ENCODE data around the gene YY1.

The YY1 gene

GRCh38 chr14:100268591-100269207, 29.8 kb downstream of the YY1 start:
- Histone ChIP-seq H3K4me2 (ENCODE audit: low read length) (no peak overlapping the region), H3K9me2 (replicated peaks; ENCODE audit: control insufficient read depth, low read length) (no peaks in the 10 kb centered on the region), H3K79me2 (ENCODE audit: control insufficient read depth, low read length) (peaks cover 94% of the 10 kb centered on the region), H4K20me1 (ENCODE audit: control insufficient read depth, insufficient read depth, low read depth, low read length) (peaks cover 12% of the 10 kb centered on the region; the same call in 1 of the 2 replicates), H3K4me1 (ENCODE audit: control insufficient read depth, low read length) (no peaks in the 10 kb centered on the region), H3K36me3 (ENCODE audit: control insufficient read depth, low read length) (peaks cover 64% of the 10 kb centered on the region), H3F3A (ENCODE audit: control insufficient read depth, insufficient read depth) (peaks cover 2% of the 10 kb centered on the region), H3K27me3 (ENCODE audit: control insufficient read depth, low read length) (no peaks in the 10 kb centered on the region), H3K9me3 (ENCODE audit: control insufficient read depth, insufficient read depth, low read length) (no peaks in the 10 kb centered on the region), H3K27ac (ENCODE audit: low read depth, low read length) (no peak overlapping the region), H3K4me3 (ENCODE audit: low read length) (no peak overlapping the region)
- TF ChIP-seq EZH2phosphoT487 (IDR thresholded peaks at IDR 0.05; ENCODE audit: borderline replicate concordance, low read length), result no peak
- no peak for TF ChIP-seq CTCF (IDR thresholded peaks at IDR 0.05; ENCODE audit: low read depth, low read length, poor library complexity, severe bottlenecking)

- H3K9me3 ChIP-seq (ENCODE audit: control insufficient read depth, insufficient read depth, low read length), result no peaks in the 10 kb centered on the region
- no peak for TF ChIP-seq EZH2phosphoT487 (IDR thresholded peaks at IDR 0.05; ENCODE audit: borderline replicate concordance, low read length)
- peak; percentile 58 for TF ChIP-seq CTCF (IDR thresholded peaks at IDR 0.05; ENCODE audit: low read depth, low read length, poor library complexity, severe bottlenecking)
- peaks cover 6% of the 10 kb centered on the region for H4K20me1 ChIP-seq (ENCODE audit: control insufficient read depth, insufficient read depth, low read depth, low read length)
- no peak overlapping the region for H3K4me2 ChIP-seq (ENCODE audit: low read length)
- peaks cover 70% of the 10 kb centered on the region for H3K36me3 ChIP-seq (ENCODE audit: control insufficient read depth, low read length)
- H3K4me3 ChIP-seq (ENCODE audit: low read length), result no peak overlapping the region
- H3K9me2 ChIP-seq (replicated peaks; ENCODE audit: control insufficient read depth, low read length), result no peaks in the 10 kb centered on the region
- no peaks in the 10 kb centered on the region for H3K4me1 ChIP-seq (ENCODE audit: control insufficient read depth, low read length)
- peaks cover 94% of the 10 kb centered on the region for H3K79me2 ChIP-seq (ENCODE audit: control insufficient read depth, low read length)
- H3K27ac ChIP-seq (ENCODE audit: low read depth, low read length), result no peak overlapping the region
- peaks cover 2% of the 10 kb centered on the region for H3F3A ChIP-seq (ENCODE audit: control insufficient read depth, insufficient read depth)
- H3K27me3 ChIP-seq (ENCODE audit: control insufficient read depth, low read length), result no peaks in the 10 kb centered on the region
Measured at GRCh38 chr14:100271247-100271939, 32.4 kb downstream of the YY1 start.

GRCh38 chr14:100274250-100274649, 35.3 kb downstream of the YY1 start:
- peaks cover 93% of the 10 kb centered on the region for H3K79me2 ChIP-seq (ENCODE audit: control insufficient read depth, low read length)
- TF ChIP-seq CTCF (IDR thresholded peaks at IDR 0.05; ENCODE audit: low read depth, low read length, poor library complexity, severe bottlenecking) (no peak), EZH2phosphoT487 (IDR thresholded peaks at IDR 0.05; ENCODE audit: borderline replicate concordance, low read length) (no peak)
- H3K36me3 ChIP-seq (ENCODE audit: control insufficient read depth, low read length), result peaks cover 72% of the 10 kb centered on the region

More at GRCh38 chr14:100274250-100274649, 35.3 kb downstream of the YY1 start:
- H3K9me3 ChIP-seq (ENCODE audit: control insufficient read depth, insufficient read depth, low read length), result no peaks in the 10 kb centered on the region
- no peak overlapping the region for H3K27ac ChIP-seq (ENCODE audit: low read depth, low read length)
- no peaks in the 10 kb centered on the region for H3K9me2 ChIP-seq (replicated peaks; ENCODE audit: control insufficient read depth, low read length)
- H3F3A ChIP-seq (ENCODE audit: control insufficient read depth, insufficient read depth), result peaks cover 12% of the 10 kb centered on the region
- peaks cover 4% of the 10 kb centered on the region for H3K4me1 ChIP-seq (ENCODE audit: control insufficient read depth, low read length)
- H3K27me3 ChIP-seq (ENCODE audit: control insufficient read depth, low read length), result no peaks in the 10 kb centered on the region
- no peak overlapping the region for H3K4me3 ChIP-seq (ENCODE audit: low read length)
- H3K4me2 ChIP-seq (ENCODE audit: low read length), result no peak overlapping the region
- peaks cover 4% of the 10 kb centered on the region; the same call in 1 of the 2 replicates for H4K20me1 ChIP-seq (ENCODE audit: control insufficient read depth, insufficient read depth, low read depth, low read length)

Data from DOHH2 (cell line).